BE2C (cell line): ENCODE data around the gene UCK1.
A peak's percentile ranks its signal among the peaks of the same experiment; 100 is the strongest.

Experiments
- DNase-seq: peaks from one replicate; pipeline ENCODE4 v3.0.0-alpha.2; 2020
- H3K27me3 ChIP-seq: fragments of 250-450 bp; sonication (Bioruptor Pico); 2 replicates; pipeline ENCODE4 v1.5.1; 2020; ENCODE audit warnings: mild to moderate bottlenecking
- H3K36me3 ChIP-seq: fragments of 250-450 bp; sonication (Bioruptor Pico); 2 replicates; pipeline ENCODE4 v1.5.1; 2020; ENCODE audit warnings: mild to moderate bottlenecking
- H3K4me1 ChIP-seq: fragments of 250-450 bp; sonication (Bioruptor Pico); 2 replicates; pipeline ENCODE4 v1.5.1; 2020
- H3K4me3 ChIP-seq: 2 replicates; pipeline ENCODE4 v1.5.1; 2011; ENCODE audit warnings: low read depth, low read length
- H3K9me3 ChIP-seq: fragments of 250-450 bp; sonication (Bioruptor Pico); 2 replicates; pipeline ENCODE4 v1.5.1; 2020
- CTCF ChIP-seq: IDR thresholded peaks from 2 replicates; pipeline ENCODE4 v1.5.1; 2012; ENCODE audit warnings: mild to moderate bottlenecking, low read depth, low read length

The UCK1 gene

GRCh38 chr9:131503626-131504465 is 27.2 kb downstream of the UCK1 start:
- no peaks in the 10 kb centered on the region for H3K9me3 ChIP-seq
- TF ChIP-seq CTCF, result no peak
- H3K4me1 ChIP-seq, result no peaks in the 10 kb centered on the region
- H3K36me3 ChIP-seq, result peaks cover 23% of the 10 kb centered on the region
- H3K27me3 ChIP-seq, result no peaks in the 10 kb centered on the region
- no peak for DNase-seq
- peak overlapping the region; percentile 86 for H3K4me3 ChIP-seq

DNA sequence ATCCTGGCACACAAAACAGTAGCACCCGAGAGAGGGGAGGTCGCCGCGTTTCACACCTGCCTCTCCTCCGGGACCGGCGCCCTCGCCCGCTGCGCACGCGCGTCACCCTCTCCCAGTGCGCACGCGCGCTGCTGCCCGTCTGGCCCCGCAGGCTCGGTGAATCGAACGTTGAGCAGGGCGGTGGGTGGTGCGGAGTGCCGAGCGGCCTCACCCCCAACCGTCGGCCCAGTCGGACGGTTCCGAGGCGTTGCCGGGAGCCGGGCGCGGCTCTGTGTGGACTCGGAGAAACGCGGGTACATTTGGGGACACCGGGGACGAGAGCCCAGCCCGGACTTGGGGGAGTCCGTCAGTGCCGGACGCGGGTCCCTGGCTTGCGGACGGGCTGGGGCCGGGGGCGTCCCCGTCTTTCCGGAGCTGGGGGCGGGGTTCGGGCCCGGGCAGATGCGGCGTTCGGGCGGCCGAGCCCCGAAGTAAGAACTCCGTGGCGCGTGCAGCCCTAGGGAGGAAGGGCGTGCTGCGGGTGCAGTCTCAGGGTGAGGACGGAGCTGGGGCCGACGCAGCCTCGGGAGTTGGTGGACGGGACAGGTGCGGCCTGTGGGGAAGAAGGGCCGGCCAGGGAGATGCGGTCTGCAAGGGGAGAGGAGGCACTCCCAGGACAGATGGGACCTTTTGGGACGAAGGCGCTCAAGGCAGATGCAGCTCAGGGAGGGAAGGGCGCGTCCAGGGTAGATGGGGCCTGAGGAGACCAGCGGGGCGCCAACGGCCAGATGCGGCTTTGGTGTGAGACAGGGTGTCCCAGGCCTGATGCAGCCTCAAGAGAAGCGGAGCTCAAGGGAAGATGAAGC is 28.1 kb downstream of the UCK1 start, which contains the start of gene POMT1:
TSS of gene POMT1 (plus strand) at position 138 of the 845 bp plus-strand sequence. CDS start 1,301 bp downstream, outside the sequence.
- H3K27me3 ChIP-seq, result no peaks in the 10 kb centered on the region
- peak; percentile 92 for DNase-seq
- H3K9me3 ChIP-seq, result no peaks in the 10 kb centered on the region
- no peak for TF ChIP-seq CTCF
- no peaks in the 10 kb centered on the region for H3K4me1 ChIP-seq
- H3K36me3 ChIP-seq, result peaks cover 32% of the 10 kb centered on the region
- H3K4me3 ChIP-seq, result peak within 1 kb of the TSS; percentile 86

GRCh38 chr9:131500939-131501541 is 30.0 kb downstream of the UCK1 start:
- Histone ChIP-seq H3K27me3 (no peaks in the 10 kb centered on the region), H3K4me3 (no peak overlapping the region), H3K4me1 (no peaks in the 10 kb centered on the region), H3K9me3 (no peaks in the 10 kb centered on the region), H3K36me3 (peaks cover 51% of the 10 kb centered on the region)
- DNase-seq, result no peak
- no peak for TF ChIP-seq CTCF

DNA sequence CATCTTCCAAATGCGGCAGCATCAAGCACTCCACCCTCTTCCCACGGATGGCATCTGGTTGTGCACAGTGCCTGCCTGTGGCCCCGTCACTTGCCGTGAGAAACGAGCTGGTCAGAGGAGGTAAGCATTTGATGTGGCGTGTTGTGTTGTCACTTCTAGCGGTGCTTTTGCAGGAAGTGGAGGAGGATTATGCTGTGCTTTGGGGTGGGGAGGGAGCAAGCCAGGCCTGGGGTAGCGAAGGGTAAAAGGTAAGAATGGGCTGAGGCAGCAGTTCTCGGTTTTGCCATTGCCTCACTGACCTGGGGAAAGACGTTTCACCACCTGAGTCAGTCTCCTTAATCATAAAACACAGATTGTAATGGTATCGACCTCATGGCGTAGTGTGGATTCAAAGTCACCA is 30.7 kb downstream of the UCK1 start:
- no peaks in the 10 kb centered on the region for H3K4me1 ChIP-seq
- no peaks in the 10 kb centered on the region for H3K9me3 ChIP-seq
- H3K27me3 ChIP-seq, result no peaks in the 10 kb centered on the region
- no peak for TF ChIP-seq CTCF
- peaks cover 58% of the 10 kb centered on the region for H3K36me3 ChIP-seq
- no peak for DNase-seq
- no peak overlapping the region for H3K4me3 ChIP-seq

DNA sequence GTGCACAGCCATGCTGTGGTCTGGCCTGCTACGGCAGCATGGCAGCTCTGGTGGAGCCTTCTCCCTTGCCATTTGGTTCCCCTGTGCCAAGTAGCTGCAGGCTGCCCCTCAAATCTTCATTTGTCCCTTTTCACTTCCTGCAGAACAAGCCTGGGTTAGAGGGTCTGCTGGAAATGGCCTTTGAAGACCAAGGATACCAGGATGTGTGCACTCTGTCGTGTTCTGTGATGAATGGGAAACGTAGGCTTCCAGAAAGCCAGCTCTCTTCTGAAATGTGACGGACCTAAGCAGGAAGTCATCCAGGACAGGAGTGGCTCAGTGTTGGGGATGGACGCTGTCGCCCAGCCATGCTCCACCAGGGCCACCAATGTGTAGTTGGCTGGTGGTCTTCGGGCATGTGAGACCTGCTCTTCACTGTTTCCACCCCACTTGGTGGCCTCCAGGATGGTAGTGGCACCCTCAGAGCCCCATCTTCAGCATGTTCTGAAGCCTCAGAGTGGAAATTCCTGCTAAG is 31.8 kb downstream of the UCK1 start:
- Histone ChIP-seq H3K27me3 (no peaks in the 10 kb centered on the region), H3K4me3 (no peak overlapping the region), H3K4me1 (no peaks in the 10 kb centered on the region), H3K36me3 (peaks cover 69% of the 10 kb centered on the region), H3K9me3 (no peaks in the 10 kb centered on the region)
- no peak for TF ChIP-seq CTCF
- no peak for DNase-seq
